Activated CD8-positive, alpha-beta memory T cell treated with anti-CD3 and anti-CD28 coated beads for 4 hours (primary cell): ENCODE results near the gene DIPK1A.

Source experiments
- DNase-seq, 2 donors: peaks; one replicate each; pipeline ENCODE4 v3.0.0-alpha.2; 2020; ENCODE audit warnings: low read depth in 2 of 2

DIPK1A gene

GRCh38 chr1:92961131-92961895, at the start of gene DIPK1A:
Gene DIPK1A, minus strand, starts transcription at chr1:92961462. Its CDS starts 33 bp downstream, at chr1:92961429.
- peak; percentile 47 to 58 for DNase-seq

GRCh38 chr1:93007941-93008577, 46.8 kb upstream of the DIPK1A start:
- DNase-seq = no peak

GRCh38 chr1:93005252-93005598, 44.0 kb upstream of the DIPK1A start:
- DNase-seq = no peak

GRCh38 chr1:93004566-93005251, 43.4 kb upstream of the DIPK1A start:
- DNase-seq = no peak

- DNase-seq = no peak
Measured at GRCh38 chr1:93003981-93004380, 42.7 kb upstream of the DIPK1A start.

- no peak for DNase-seq
Measured at GRCh38 chr1:93002781-93003180, 41.5 kb upstream of the DIPK1A start.

GRCh38 chr1:93001893-93002292, 40.6 kb upstream of the DIPK1A start:
- DNase-seq = no peak

GRCh38 chr1:93000751-93001175, 39.5 kb upstream of the DIPK1A start:
- DNase-seq = no peak

GRCh38 chr1:93000291-93000690, 39.0 kb upstream of the DIPK1A start:
- no peak for DNase-seq

GRCh38 chr1:92998821-92999220, 37.6 kb upstream of the DIPK1A start:
- DNase-seq = no peak

GRCh38 chr1:92995441-92996430, 34.5 kb upstream of the DIPK1A start:
- no peak for DNase-seq

- DNase-seq = peak; percentile 39 to 70
Measured at GRCh38 chr1:92994105-92994712, 32.9 kb upstream of the DIPK1A start.

GRCh38 chr1:92993581-92993980, 32.3 kb upstream of the DIPK1A start:
- DNase-seq = no peak

GRCh38 chr1:92992877-92993276, 31.6 kb upstream of the DIPK1A start:
- no peak for DNase-seq

- DNase-seq = no peak
Measured at GRCh38 chr1:92992054-92992453, 30.8 kb upstream of the DIPK1A start.

- DNase-seq = no peak
Measured at GRCh38 chr1:92990828-92991227, 29.6 kb upstream of the DIPK1A start.

- DNase-seq = no peak
Measured at GRCh38 chr1:92989936-92990583, 28.8 kb upstream of the DIPK1A start.

- no peak for DNase-seq
Measured at GRCh38 chr1:92989253-92989652, 28.0 kb upstream of the DIPK1A start.

GRCh38 chr1:92987462-92987861, 26.2 kb upstream of the DIPK1A start:
- no peak for DNase-seq

- no peak for DNase-seq
Measured at GRCh38 chr1:92985101-92985500, 23.8 kb upstream of the DIPK1A start.
